Stimulated activated CD8-positive, alpha-beta memory T cell treated with anti-CD3 and anti-CD28 coated beads, Interleukin-4, amount 100 ng/mL, for 48 hours (primary cell): ENCODE measurements around the gene TCERG1.

Source experiments
- DNase-seq: peaks from one replicate; pipeline ENCODE4 v3.0.0-alpha.2; 2020

Gene TCERG1

DNA sequence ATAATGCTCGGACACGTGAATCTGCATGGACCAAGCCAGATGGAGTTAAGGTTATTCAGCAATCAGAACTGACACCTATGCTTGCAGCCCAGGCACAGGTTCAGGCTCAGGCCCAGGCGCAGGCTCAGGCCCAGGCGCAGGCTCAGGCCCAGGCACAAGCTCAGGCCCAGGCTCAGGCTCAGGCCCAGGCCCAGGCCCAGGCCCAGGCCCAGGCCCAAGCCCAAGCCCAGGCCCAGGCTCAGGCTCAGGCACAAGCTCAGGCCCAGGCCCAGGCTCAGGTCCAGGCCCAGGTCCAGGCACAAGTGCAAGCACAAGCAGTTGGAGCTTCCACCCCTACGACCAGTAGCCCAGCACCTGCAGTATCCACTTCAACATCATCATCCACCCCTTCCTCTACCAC lies 11.8 kb downstream of the TCERG1 start:
- DNase-seq = no peak

DNA sequence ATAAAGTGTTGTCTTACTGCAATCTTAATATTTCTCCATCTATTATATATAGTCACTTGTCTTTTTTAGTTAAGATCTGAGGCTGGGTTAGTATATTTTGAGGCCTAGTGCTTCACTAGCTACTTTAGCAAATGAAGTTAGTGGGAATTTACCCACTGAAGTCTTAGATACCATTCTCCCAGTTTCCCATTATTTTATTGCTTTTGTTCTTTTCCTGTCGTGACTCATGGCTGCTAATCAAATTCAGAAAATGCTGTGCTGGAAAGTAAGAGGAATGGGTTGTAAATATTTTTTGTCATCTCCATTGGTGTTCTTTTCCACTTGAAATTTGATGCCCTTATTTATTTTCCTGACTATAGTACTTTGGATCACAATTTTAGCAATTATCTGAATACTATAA lies 14.2 kb downstream of the TCERG1 start:
- no peak for DNase-seq

DNA sequence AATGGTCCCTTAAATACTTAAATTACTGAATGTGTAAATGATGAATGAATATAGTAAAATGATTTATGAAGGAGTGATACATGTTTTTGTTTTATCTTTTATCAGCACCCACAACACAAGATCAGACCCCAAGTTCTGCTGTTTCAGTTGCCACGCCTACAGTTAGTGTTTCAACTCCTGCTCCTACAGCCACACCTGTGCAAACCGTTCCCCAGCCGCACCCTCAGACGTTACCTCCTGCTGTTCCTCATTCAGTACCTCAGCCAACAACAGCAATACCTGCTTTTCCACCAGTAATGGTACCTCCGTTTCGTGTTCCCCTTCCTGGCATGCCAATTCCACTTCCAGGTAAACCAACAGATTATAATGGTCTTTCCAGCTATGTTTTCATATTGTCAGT lies 16.3 kb downstream of the TCERG1 start:
- DNase-seq = no peak

DNA sequence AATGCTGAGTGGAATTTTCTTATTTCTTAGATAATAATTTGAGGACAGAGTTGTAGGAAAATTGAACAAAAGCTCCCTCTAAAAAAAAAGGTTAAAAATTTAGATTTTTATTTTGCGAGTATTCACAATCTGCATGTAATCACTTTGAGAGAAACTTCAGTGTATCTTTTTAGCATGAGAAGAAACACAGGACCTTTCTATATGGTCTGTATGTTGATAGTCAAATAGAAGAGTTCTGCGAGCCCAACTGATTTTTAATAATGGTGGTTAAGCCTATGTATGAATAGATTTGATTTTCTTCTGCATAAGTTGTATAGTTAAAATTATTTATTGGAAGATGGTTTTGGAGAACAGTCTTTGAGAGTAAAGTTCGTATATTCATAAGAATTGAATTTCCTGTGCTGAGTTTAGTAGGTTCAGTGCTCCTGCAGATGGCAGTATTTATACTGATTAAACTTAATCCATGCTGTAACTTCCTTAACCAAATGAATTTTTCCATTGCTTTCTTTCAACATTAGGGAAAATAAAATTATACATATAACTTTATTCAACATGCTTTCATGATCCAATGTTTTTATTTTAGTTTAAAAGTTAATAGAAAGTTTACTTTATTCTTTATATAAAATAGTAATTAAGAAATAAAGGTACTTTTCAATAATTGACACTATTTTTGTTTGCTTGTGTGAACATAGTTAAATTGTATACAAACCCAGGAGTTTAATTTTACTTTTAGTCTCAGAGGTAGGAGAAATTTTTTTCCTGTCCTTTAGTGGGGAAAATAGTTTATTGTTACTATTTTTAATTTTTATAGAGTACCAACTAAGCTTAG lies 19.6 kb downstream of the TCERG1 start:
- DNase-seq = no peak

DNA sequence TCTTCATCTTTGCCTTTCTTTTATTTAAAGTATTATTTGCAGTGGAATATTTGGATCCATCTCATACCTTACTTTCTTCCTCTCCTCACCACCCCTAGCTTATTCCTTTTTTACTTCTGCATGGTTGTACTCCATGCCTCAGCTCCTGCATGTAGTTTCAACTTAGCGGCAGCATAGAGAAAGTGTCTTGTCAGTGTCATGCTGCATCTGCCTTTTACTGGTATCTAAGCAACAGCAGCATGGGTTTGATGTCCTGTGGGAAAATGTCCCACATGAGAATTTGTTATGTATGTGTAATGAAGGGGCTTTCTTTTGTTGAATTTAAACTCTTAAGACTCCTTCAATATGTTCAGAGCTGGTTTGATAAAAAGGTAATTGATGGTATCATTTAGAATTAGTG lies 20.6 kb downstream of the TCERG1 start:
- no peak for DNase-seq

DNA sequence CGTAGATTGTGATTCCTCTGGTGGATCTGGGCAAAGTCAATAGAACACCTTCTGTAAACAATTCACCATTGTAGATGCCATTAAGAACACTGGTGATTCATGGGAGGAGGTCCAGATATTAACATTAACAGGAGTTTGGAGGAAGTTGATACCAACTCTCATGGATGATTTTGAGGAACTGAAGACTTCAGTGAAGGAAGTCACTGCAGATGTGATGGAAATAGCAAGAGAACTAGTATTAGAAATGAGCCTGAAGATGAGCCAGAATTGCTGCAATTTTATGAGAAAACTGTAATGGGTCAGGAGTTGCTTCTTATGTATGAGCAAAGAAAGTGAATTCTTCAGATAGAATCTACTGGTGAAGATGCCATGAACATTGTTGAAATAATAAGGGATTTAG lies 26.9 kb downstream of the TCERG1 start:
- DNase-seq = no peak

DNA sequence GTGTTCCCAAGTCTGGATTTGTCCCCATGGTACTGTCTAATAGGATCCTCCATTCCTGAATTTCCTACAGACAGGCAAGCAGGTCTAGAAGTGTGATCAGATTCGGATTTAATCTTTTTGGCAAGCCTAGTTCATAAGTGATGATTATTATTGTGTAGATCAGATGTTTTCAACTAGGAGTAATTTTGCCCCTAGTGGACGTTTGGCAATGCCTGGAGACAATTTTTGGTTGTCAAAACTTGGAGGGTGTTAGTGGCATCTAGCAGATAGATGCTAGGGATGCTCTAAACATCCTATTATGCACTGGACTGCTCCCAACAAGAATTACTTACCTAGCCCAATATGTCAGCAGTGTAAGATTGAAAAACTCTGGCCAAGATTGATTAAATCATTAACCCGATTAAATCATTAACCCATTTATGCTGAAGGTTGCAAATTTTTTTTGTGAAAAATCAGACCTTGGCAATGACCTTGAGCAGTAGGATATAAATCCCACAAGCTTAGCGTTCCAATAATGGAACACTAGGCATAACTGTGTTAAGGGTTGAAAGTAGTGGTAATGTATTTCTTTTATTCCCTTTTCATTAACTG lies 28.2 kb downstream of the TCERG1 start:
- no peak for DNase-seq

DNA sequence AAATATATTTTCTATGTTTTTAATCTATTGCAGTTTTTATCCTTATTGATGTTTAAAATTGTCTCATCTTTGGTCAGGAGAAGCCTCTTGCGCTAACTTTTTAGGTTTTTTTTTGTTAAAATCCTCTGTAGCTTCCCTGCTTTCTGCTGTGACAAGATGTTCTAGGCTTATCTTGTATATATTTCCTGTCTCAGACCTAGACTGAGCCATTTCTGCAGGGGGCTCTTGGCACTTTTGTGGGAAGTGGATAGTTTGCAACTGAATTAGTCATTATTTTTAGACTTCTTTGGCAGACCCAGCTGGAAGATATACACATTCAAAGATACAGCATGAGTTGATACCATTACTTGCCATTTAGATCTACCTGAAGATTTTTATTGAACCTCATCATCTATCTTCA lies 28.8 kb downstream of the TCERG1 start:
- DNase-seq = no peak

DNA sequence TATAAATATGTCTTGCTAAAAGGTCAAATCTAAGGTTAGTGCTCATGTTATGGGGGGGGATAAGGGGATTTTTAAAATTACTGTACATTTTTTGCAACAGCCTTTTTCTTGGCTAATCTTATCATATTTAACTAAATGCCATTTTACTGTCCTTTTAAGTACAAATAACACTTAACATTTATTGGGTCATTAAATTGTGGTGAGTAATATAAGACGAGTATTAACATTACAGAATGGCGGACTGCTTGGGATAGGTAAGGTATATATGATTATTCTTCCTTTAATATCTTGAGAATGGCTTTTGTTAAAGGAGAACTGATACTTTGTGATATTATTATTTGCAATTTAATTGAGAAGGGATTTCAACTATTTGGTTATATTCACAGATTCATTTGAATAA lies 35.6 kb downstream of the TCERG1 start:
- no peak for DNase-seq

DNA sequence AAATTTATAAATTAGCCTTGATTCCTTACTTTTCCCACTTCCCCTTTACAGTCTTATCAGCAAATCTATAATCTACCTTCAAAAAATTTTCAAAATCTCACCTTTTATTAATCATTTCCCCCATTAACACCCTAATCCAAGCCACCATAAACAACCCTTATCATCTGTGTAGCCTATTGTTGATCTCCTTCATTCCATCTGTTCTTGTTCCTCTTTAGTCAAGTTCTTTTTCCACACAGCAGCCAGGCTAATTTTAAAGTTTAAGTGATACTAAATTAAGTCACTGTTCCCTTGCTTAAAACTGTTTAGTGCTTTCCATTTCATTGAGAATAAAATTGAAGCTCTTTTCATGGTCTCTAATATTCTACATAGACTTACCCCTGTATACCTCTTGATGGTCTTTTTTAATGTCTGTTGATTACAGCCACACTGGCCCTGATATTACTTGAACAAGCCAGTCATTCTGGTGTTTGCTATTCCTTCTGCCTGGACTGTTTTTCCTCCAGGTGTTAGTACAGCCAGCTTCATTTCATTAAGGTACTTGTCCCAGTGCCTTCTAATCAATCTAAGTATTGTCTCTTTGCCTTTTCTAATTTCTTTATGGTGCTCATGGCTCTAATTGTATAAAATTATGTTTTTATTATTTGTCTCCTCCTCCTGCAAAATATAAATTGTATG lies 37.7 kb downstream of the TCERG1 start:
- DNase-seq = no peak

DNA sequence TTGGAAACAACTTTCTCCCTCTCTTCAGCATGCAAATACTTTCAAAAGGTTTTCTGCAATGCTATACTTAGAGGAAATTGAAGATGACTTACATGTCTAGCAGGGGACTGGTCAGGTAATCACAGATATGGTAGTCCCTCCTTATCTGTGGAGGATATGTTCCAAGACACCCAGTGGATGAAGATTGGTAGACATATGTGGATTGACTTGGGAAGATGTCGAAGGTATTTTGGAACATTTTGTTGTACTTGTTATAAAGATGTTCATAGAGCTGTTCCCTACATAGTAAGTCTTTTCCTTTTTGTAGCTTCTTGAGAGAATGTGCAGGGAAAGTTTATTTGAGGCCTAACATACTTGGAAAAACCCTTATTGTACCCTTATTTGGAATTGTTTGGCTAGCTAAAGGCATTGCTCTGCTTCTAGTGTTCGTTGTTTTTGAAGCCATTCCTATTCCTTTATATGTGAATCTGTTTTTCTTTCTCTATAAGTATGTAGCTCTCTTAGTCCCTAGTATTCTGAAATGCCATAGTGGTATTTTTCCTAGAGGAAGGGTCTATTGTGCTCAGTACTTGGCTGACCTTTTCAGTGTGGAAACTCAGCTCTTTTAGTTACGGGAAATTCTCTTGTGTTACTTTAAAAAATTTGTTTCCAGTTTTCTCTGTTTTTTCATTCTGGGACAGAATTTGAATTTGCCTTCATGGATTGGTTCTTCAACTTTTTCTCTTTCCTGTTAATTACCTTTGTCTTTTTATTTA lies 43.1 kb downstream of the TCERG1 start:
- DNase-seq = no peak

DNA sequence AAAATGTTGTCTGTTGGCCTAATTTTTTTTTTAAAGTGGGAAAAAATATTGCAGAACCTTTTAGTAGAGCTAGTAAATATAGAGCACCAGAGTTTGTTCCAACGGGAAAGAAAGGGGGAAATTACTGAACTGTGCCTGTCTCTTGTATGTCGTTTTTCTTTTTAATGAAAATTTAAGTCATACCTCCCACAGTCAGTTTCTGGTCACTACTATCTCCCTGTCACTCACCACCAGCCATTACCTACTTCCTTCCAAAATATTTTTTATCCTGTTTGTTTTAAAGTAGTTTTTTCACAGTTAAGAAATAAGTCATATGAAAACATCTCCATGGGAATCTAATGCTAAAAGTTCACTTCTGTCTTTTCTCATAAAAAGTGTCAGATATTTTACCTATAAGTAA lies 47.5 kb downstream of the TCERG1 start:
- no peak for DNase-seq

DNA sequence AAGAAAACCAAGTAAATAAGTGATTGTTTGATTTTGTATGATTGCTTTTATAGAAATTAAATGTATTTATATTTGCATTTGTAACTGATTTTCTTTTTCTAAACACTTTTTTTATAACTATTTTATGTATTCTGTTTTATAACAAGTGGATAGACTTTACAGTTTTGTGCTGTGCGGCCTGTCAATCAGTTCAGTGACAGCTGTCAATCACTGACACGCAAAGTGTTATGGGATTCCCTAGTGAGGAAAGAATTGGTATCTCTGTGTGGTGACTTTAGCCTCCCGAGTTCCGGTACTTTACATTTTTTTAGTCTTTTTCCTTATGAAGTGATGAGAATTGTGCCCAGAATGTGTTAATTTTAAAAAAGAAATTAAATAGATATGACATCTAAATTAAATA lies 52.5 kb downstream of the TCERG1 start:
- no peak for DNase-seq

DNA sequence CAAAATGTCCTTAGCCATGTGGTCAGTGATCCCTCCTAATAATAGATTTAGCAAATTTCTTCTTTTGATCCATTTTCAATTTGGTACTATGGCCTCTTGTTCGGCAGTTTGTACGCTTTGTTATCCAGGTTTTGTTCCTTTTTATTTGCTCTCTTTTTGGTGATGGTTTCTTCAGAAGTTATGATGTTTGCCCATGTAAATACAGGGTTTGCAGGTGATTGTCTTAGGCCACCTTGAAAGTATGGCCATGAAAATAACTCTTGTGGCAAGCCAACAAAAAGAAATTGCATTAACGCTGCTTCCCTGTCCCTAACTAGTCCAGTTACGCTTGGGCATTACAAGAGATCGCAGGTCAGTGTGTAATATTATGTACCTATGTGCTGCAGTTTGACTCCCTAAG lies 60.3 kb downstream of the TCERG1 start:
- no peak for DNase-seq

DNA sequence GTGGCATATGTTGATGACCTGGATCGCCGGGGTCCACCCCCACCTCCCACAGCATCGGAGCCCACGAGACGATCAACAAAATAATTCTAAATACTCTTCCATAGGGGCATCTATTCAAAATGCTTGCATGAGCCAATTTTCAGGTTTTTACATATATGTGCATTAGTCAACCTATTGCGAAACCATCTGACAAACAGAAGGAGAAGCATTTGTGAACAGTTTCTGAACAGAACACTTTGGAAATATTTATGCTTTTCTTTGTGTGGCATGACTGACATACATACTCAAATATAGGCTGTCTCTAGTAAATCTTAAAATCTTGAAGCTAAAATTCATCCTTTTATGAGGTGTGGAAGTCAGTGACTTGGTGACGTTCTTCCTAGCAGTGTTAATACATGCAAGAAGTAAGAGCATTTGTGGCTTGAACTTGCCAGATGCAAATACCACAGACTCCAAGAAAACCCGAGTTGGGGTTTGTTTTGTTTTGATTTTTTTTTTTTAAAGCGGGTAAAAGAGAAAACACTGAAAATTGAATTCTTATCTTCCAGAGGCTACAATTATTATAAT lies 63.5 kb downstream of the TCERG1 start:
- no peak for DNase-seq

DNA sequence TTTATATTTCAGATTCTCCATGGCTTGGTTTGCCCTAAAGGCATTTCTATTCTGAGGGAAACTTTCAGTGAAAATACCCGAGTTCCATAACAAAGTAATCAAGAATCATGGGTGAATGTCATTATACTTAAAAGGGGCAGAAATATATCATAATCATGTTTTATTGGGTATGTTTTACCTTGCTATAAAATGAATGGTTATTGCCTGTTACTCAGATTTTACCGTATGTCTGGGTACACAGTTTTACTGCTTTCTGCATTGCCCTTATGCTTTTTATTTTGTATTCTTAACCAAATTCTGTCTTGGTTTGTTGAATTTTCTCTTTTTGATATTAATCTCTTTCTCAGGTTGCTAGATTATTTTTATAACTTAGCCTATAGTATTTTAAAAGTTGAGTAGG lies 66.3 kb downstream of the TCERG1 start:
- DNase-seq = no peak

DNA sequence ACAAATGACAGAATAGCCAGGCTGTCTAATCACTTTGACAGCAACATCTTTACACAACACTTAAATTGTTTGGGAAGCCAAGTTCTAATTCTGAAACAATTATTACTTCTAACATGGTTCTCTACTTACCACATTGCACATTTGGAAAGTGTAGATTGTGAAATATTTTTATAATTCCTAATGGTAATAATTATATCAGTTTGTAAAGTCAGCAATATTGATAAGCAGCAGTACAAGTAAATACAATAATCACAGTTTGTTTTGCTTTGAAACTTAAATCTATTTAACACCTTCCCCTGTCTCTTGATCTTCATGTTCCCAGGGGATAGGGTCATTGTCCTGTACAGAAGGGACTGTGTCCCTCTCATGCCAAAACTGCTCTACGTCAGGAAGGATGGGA lies 67.4 kb downstream of the TCERG1 start:
- DNase-seq = no peak

DNA sequence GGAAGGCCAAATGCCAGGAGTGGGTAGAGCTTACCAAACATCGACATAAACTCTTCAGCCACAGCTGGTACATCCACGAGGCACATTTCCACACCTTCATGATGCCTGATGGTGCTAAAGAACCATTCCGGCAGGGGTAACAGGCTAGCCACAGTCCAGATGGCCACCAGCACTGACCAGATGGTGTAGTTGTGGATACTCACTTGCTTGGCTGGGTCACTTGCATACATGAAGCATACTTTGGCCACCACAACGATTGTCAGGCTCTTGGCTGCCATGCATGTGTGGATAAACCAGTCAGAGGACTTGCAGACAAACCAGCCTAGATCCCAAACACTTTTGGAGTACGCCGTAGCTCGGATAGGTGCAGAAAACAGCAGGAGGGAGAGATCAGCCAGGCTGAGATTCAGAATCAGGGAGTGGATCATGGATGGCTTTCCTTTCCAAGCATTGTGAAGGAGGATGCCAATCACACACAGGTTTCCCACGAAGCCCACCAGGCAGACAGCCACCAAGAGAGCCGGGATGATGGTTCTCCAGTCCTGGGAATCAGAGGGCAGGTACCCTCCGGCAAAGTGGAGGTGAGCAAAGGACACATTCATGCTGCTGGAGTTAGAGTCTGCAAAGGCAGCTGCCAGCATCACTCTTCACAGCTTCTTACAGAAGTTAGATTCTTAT lies 68.5 kb downstream of the TCERG1 start:
- no peak for DNase-seq

DNA sequence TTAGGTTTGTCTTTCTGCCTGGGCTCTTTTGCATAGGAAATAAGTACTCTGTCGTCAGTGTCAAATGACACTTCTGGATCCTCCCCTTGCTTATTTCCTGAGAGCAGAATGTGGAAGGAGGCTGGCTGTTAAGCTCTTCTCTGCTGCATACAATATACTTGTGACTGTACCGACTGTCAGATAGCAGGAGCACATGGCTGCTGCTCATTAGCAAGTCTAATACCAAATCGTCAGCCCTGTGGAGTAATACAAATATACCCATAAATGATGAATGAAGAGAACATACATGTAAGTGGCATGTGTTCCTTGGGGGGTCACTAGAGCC lies 69.0 kb downstream of the TCERG1 start, which contains the start of gene GPR151:
Gene GPR151 (minus strand): TSS at position 40 of the 325 bp plus-strand sequence. CDS start 77 bp downstream, outside the sequence.
- no peak for DNase-seq

DNA sequence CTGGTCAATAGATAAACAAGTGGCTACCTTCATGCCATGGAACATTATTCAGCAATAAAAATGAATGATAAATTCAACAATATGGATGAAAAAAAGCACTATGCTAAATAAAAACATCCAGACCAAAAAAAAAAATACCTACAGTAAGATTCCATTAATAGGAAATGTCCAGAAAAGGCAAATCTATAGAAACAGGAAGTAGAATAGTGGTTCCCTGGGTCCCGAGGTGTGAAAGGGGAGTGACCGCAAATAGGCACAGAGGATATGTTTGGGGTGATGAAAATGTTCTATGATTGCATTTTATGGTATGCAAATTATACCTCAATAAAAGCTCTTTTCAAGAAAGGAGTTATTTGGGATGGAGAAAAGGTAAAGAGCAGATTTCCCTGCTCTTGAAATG lies 72.4 kb downstream of the TCERG1 start:
- no peak for DNase-seq

DNA sequence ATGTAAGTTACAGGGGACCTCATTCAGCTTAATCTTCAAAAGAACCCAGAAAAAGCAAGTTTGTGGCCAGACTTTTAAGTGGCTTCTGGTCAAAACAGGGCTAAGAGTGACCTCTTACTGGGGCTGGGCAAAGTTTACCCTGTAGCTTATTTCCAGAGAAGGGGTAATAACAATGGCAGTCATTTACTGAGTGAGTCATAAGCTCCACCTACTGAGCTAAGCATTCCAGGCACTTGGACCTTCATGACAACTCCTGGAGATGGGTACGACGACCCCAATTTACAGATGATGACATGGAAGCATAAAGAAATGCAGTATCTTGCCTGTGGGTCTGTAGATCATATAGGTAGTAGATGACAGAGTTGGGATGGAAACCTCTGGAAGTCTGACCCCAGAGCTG lies 73.6 kb downstream of the TCERG1 start:
- no peak for DNase-seq

DNA sequence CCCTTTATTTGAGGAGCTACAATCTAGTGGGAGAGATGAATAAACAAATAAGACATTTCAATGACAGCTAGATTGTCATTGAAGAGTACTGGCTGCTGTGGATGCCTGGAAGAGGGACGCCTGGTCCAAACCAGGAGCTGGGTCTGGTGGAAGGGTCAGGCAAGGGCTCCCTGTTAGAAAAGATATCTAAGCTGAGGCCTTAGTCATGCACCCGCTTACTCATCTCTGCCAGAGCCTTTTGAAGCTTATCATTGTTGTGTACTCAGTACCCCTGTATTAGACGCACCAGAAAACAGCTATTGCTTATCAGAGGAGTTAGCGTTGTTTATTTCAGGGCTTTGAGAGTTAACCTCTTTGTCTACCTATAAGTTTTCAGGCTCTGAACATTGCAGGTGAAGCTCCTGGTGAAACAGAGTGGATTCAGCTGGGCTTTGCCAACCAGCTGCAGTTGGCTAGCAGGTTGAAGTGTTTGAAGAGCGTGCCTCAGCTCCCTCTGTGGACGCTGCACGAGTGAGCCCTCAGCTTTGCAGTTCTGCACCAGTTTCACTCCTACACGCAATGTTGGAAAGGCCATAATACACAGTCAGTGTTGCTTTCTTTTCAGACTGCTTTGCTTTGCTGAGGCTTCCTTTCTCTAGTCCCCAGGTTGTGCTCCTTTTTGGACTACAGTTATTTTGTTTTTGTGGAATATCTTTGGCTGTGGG lies 74.4 kb downstream of the TCERG1 start:
- no peak for DNase-seq
